Loucy (cell line): ENCODE results near the gene SFTA2.

Experiments used
- H2AFZ ChIP-seq: fragments of 200-600 bp; sonication (generic); 2 replicates; pipeline ENCODE4 v1.6.0; 2016; ENCODE audit warnings: antibody characterized with exemption, mild to moderate bottlenecking, low read length, moderate library complexity
- H3F3A ChIP-seq: fragments of 200-600 bp; 2 replicates; pipeline ENCODE4 v1.6.0; 2016; ENCODE audit warnings: antibody characterized with exemption, low read depth, mild to moderate bottlenecking
- H3K27me3 ChIP-seq: fragments of 200-600 bp; sonication (generic); 2 replicates; pipeline ENCODE4 v1.6.1; 2014; ENCODE audit warnings: low read length, mild to moderate bottlenecking; ENCODE audit not compliant: insufficient read depth, poor library complexity, severe bottlenecking
- H3K36me3 ChIP-seq: fragments of 200-600 bp; sonication (generic); 2 replicates; pipeline ENCODE4 v1.6.1; 2016; ENCODE audit warnings: low read length; ENCODE audit not compliant: insufficient read depth
- H3K4me1 ChIP-seq: fragments of 200-600 bp; sonication (generic); 2 replicates; pipeline ENCODE4 v1.5.1; 2014; ENCODE audit warnings: low read length, mild to moderate bottlenecking; ENCODE audit not compliant: insufficient read depth, poor library complexity, severe bottlenecking
- H3K4me2 ChIP-seq: fragments of 200-600 bp; sonication (generic); 2 replicates; pipeline ENCODE4 v1.6.0; 2014; ENCODE audit warnings: antibody characterized with exemption, low read length, low read depth, mild to moderate bottlenecking; ENCODE audit not compliant: poor library complexity, severe bottlenecking
- H3K4me3 ChIP-seq: fragments of 200-600 bp; sonication (generic); 2 replicates; pipeline ENCODE4 v1.5.1; 2014; ENCODE audit warnings: low read length, mild to moderate bottlenecking, mixed read lengths; ENCODE audit not compliant: poor library complexity, severe bottlenecking
- H3K79me2 ChIP-seq: fragments of 200-600 bp; sonication (generic); 2 replicates; pipeline ENCODE4 v1.6.1; 2014; ENCODE audit warnings: low read length; ENCODE audit not compliant: insufficient read depth
- H3K9ac ChIP-seq: fragments of 200-600 bp; sonication (generic); 2 replicates; pipeline ENCODE4 v1.6.0; 2014; ENCODE audit warnings: mild to moderate bottlenecking, low read depth, low read length, moderate library complexity; ENCODE audit not compliant: poor library complexity, severe bottlenecking
- H3K9me2 ChIP-seq: fragments of 200-600 bp; sonication (generic); replicated peaks from 2 replicates; pipeline ENCODE4 v1.6.1; 2016; ENCODE audit warnings: low read depth, low read length, mixed read lengths
- H3K9me3 ChIP-seq: fragments of 200-600 bp; sonication (generic); 2 replicates; pipeline ENCODE4 v1.6.1; 2014; ENCODE audit warnings: mild to moderate bottlenecking, antibody characterized with exemption, low read length, low read depth; ENCODE audit not compliant: insufficient read depth
- H4K20me1 ChIP-seq: fragments of 200-600 bp; sonication (generic); 2 replicates; pipeline ENCODE4 v1.6.0; 2014; ENCODE audit warnings: antibody characterized with exemption, low read length, mild to moderate bottlenecking; ENCODE audit not compliant: insufficient read depth, poor library complexity, severe bottlenecking
- CTCF ChIP-seq: fragments of 200-600 bp; sonication (generic); conservative IDR thresholded peaks from 2 replicates; pipeline ENCODE4 v1.5.1; 2014; ENCODE audit warnings: mild to moderate bottlenecking, antibody characterized with exemption, low read length
- EZH2phosphoT487 ChIP-seq: fragments of 200-600 bp; IDR thresholded peaks from 2 replicates; pipeline ENCODE4 v1.6.1; 2018; ENCODE audit warnings: antibody characterized with exemption, mild to moderate bottlenecking, moderate library complexity, borderline replicate concordance

Gene SFTA2

GRCh38 chr6:30966154-30966553 is 34.2 kb upstream of the SFTA2 start:
- TF ChIP-seq CTCF (peak; percentile 32; the same call in 1 of the 2 replicates), EZH2phosphoT487 (no peak)
- Histone ChIP-seq H3K79me2 (no peaks in the 10 kb centered on the region), H3K4me3 (no peak overlapping the region), H3K9me2 (no peaks in the 10 kb centered on the region), H4K20me1 (no peaks in the 10 kb centered on the region), H3K4me2 (no peak overlapping the region), H3K27me3 (peaks cover 5% of the 10 kb centered on the region), H3F3A (no peaks in the 10 kb centered on the region), H3K36me3 (no peaks in the 10 kb centered on the region), H3K4me1 (peaks cover 7% of the 10 kb centered on the region), H3K9me3 (no peaks in the 10 kb centered on the region), H2AFZ (no peak overlapping the region), H3K9ac (no peak overlapping the region)

GRCh38 chr6:30965140-30965601 is 33.2 kb upstream of the SFTA2 start:
- TF ChIP-seq EZH2phosphoT487 (no peak), CTCF (no peak)
- Histone ChIP-seq H4K20me1 (no peaks in the 10 kb centered on the region), H3K27me3 (peaks cover 8% of the 10 kb centered on the region), H3K9ac (no peak overlapping the region), H3K9me3 (no peaks in the 10 kb centered on the region), H3K9me2 (no peaks in the 10 kb centered on the region), H3K4me2 (no peak overlapping the region), H2AFZ (no peak overlapping the region), H3K79me2 (no peaks in the 10 kb centered on the region), H3K4me3 (no peak overlapping the region), H3K4me1 (peaks cover 7% of the 10 kb centered on the region), H3K36me3 (no peaks in the 10 kb centered on the region), H3F3A (no peaks in the 10 kb centered on the region)

GRCh38 chr6:30964075-30964474 is 32.1 kb upstream of the SFTA2 start:
- Histone ChIP-seq H3K4me1 (peaks cover 7% of the 10 kb centered on the region), H3K79me2 (no peaks in the 10 kb centered on the region), H3K36me3 (no peaks in the 10 kb centered on the region), H3K27me3 (peaks cover 8% of the 10 kb centered on the region), H2AFZ (no peak overlapping the region), H3K9me3 (no peaks in the 10 kb centered on the region), H4K20me1 (no peaks in the 10 kb centered on the region), H3K9me2 (no peaks in the 10 kb centered on the region), H3K9ac (no peak overlapping the region), H3K4me3 (no peak overlapping the region), H3K4me2 (no peak overlapping the region), H3F3A (no peaks in the 10 kb centered on the region)
- TF ChIP-seq EZH2phosphoT487 (no peak), CTCF (no peak)
